HG03039 (cell line): ENCODE data around the gene SLC35B2.

Experiments used
- ATAC-seq: cut with Tn5 transposase; IDR thresholded peaks from one replicate; pipeline ENCODE4 v1.9.1; 2021; ENCODE audit warnings: mild to moderate bottlenecking, moderate library complexity; ENCODE audit not compliant: unreplicated experiment

The SLC35B2 gene

GRCh38 chr6:44286285-44286565 lies 28.9 kb upstream of the SLC35B2 start:
- no peak for ATAC-seq

- no peak for ATAC-seq
These were observed 28.4 kb upstream of the SLC35B2 start for GRCh38 chr6:44285552-44286284.

- ATAC-seq, result no peak
These were observed 27.5 kb upstream of the SLC35B2 start for GRCh38 chr6:44284867-44285266.

GRCh38 chr6:44284121-44284520 lies 26.8 kb upstream of the SLC35B2 start:
- ATAC-seq, result no peak

GRCh38 chr6:44278774-44279697 lies 21.7 kb upstream of the SLC35B2 start:
- ATAC-seq, result no peak

- ATAC-seq, result no peak
These were observed 21.0 kb upstream of the SLC35B2 start for GRCh38 chr6:44278315-44278714.

- no peak for ATAC-seq
These were observed 20.4 kb upstream of the SLC35B2 start for GRCh38 chr6:44277763-44278162.

- ATAC-seq, result no peak
These were observed 19.6 kb upstream of the SLC35B2 start for GRCh38 chr6:44276667-44277640.

GRCh38 chr6:44275749-44276648 lies 18.7 kb upstream of the SLC35B2 start:
- ATAC-seq, result no peak

GRCh38 chr6:44275271-44275748 lies 18.0 kb upstream of the SLC35B2 start:
- no peak for ATAC-seq

GRCh38 chr6:44273617-44274016 lies 16.3 kb upstream of the SLC35B2 start:
- ATAC-seq, result no peak

GRCh38 chr6:44272999-44273566 lies 15.8 kb upstream of the SLC35B2 start:
- ATAC-seq, result no peak

GRCh38 chr6:44272529-44272928 lies 15.2 kb upstream of the SLC35B2 start:
- ATAC-seq, result no peak

GRCh38 chr6:44271914-44272313 lies 14.6 kb upstream of the SLC35B2 start:
- no peak for ATAC-seq

GRCh38 chr6:44271406-44271723 lies 14.0 kb upstream of the SLC35B2 start:
- ATAC-seq, result no peak

GRCh38 chr6:44270526-44271405 lies 13.4 kb upstream of the SLC35B2 start:
- ATAC-seq, result no peak

- ATAC-seq, result no peak
These were observed 12.7 kb upstream of the SLC35B2 start, which contains the start of gene TMEM151B for GRCh38 chr6:44269921-44270525. Gene TMEM151B, plus strand, starts transcription at chr6:44270450. Its CDS starts 293 bp downstream, at chr6:44270743.
